Measurements from ENCODE around the gene CDKN2A. TPM values are rescaled to one million over a fixed set of nuclear protein-coding genes. Genes with fewer than 3 reads are reported as not detected.

Gene CDKN2A
- total RNA-seq (10 to 100 TPM in 1 of 5 experiments, 1 to 10 TPM in 1, under 1 TPM in 2, not detected in 1; 0.43 to 21.7 (median 1.7) TPM), polyA plus RNA-seq (under 1 TPM in 1 of 2 donors, not detected in 1; 0.79 TPM), total RNA-seq (0.40 reads per million)

- H3K4me1 ChIP-seq (ENCODE audit: control insufficient read depth in 2 of 2, insufficient read depth in 2 of 2, low read length in 2 of 2) = peaks cover 8 to 16% of the 10 kb centered on the region in 2 donors
- ATAC-seq (peak; percentile 43), DNase-seq (peak in 1 of 9 donors; percentile 63)
- Mint-ChIP-seq H3K27me3 (peaks cover 36 to 57% (median 47%) of the 10 kb centered on the region in 5 donors), H3K27ac (peak within 1 kb of the TSS; percentile 29 to 98 (median 66)), H3K4me3 (peak within 1 kb of the TSS; percentile 88 to 97 (median 94)), H3K4me1 (peaks cover 0 to 35% (median 13%) of the 10 kb centered on the region in 7 donors), H3K36me3 (peaks cover 0 to 27% (median 5%) of the 10 kb centered on the region in 5 donors), H3K9me3 (peaks cover 0 to 19% (median 6%) of the 10 kb centered on the region in 11 donors)
- H3K27me3 ChIP-seq (ENCODE audit: control insufficient read depth in 2 of 2, insufficient read depth in 2 of 2, low read length in 2 of 2) = peaks cover 0 to 30% of the 10 kb centered on the region in 2 donors
- ChIA-PET CTCF (interaction anchor here (1.2 kb wide), 1 partner anchor 14 kb away, joined by 3 read pairs; no protein-coding TSS in a partner anchor), POLR2A (interaction anchor here (1.3 kb wide), 1 partner anchor 21 kb away, joined by 3 read pairs; no protein-coding TSS in a partner anchor)
- H3K36me3 ChIP-seq (ENCODE audit: control insufficient read depth in 2 of 3, insufficient read depth in 3 of 3, low read length in 3 of 3) = peaks cover 0 to 7% (median 0%) of the 10 kb centered on the region in 3 experiments
- H3K9me3 ChIP-seq (ENCODE audit: control insufficient read depth in 2 of 3, low read length in 3 of 3) = peaks cover 0 to 9% (median 0%) of the 10 kb centered on the region in 3 experiments
- H3K4me3 ChIP-seq (ENCODE audit: low read length) = peak within 1 kb of the TSS; percentile 93
- intact Hi-C loops (cut with micrococcal nuclease) = loop anchor here (1.0 to 10.0 kb wide), 11 partner anchors 11 to 665 kb away; partner anchors contain the start of gene KLHL9 (in 2 of the 2)
- H3K27ac ChIP-seq (ENCODE audit: low read depth, low read length) = peak within 1 kb of the TSS; percentile 37
Observed at GRCh38 chr9:21993893-21994555, at the start of gene CDKN2A. Gene CDKN2A (minus strand): TSS chr9:21994392.

- H3K4me3 ChIP-seq (ENCODE audit: low read length) = no peak overlapping the region
- intact Hi-C loops (cut with micrococcal nuclease) = loop anchor here in 1 of 2 donors (5.0 kb wide), 1 partner anchor 73 kb away; no protein-coding TSS in a partner anchor
- H3K4me1 ChIP-seq (ENCODE audit: control insufficient read depth in 2 of 2, insufficient read depth in 2 of 2, low read length in 2 of 2) = no peaks in the 10 kb centered on the region
- Mint-ChIP-seq H3K36me3 (peaks cover 0 to 6% (median 0%) of the 10 kb centered on the region in 5 donors), H3K4me1 (peaks cover 6 to 41% (median 6%) of the 10 kb centered on the region in 7 donors), H3K4me3 (no peak overlapping the region), H3K27me3 (peaks cover 0 to 83% (median 10%) of the 10 kb centered on the region in 5 donors), H3K27ac (no peak overlapping the region), H3K9me3 (no peaks in the 10 kb centered on the region)
- ChIA-PET CTCF (interaction anchor here (0.7 to 8.6 kb wide), 2 partner anchors 8 to 231 kb away, joined by 3 to 108 read pairs; no protein-coding TSS in a partner anchor), POLR2A (interaction anchor here (0.8 kb wide), 1 partner anchor 236 kb away, joined by 5 read pairs; no protein-coding TSS in a partner anchor)
- H3K9me3 ChIP-seq (ENCODE audit: control insufficient read depth in 2 of 3, low read length in 3 of 3) = no peaks in the 10 kb centered on the region
- ATAC-seq = no peak
- no peaks in the 10 kb centered on the region for H3K27me3 ChIP-seq (ENCODE audit: control insufficient read depth in 2 of 2, insufficient read depth in 2 of 2, low read length in 2 of 2)
- H3K36me3 ChIP-seq (ENCODE audit: control insufficient read depth in 2 of 3, insufficient read depth in 3 of 3, low read length in 3 of 3) = no peaks in the 10 kb centered on the region
- no peak for DNase-seq
- H3K27ac ChIP-seq (ENCODE audit: low read depth, low read length) = no peak overlapping the region
Observed at GRCh38 chr9:22043928-22044327, 49.7 kb upstream of the CDKN2A start.

GRCh38 chr9:22041775-22042174 lies 47.6 kb upstream of the CDKN2A start:
- Mint-ChIP-seq H3K9me3 (no peaks in the 10 kb centered on the region), H3K27me3 (peaks cover 0 to 68% (median 5%) of the 10 kb centered on the region in 5 donors), H3K36me3 (no peaks in the 10 kb centered on the region), H3K4me3 (no peak overlapping the region), H3K27ac (no peak overlapping the region), H3K4me1 (peaks cover 4 to 43% (median 10%) of the 10 kb centered on the region in 7 donors)
- peaks cover 0 to 5% of the 10 kb centered on the region in 2 donors for H3K4me1 ChIP-seq (ENCODE audit: control insufficient read depth in 2 of 2, insufficient read depth in 2 of 2, low read length in 2 of 2)
- H3K27ac ChIP-seq (ENCODE audit: low read depth, low read length) = no peak overlapping the region
- CTCF ChIA-PET = interaction anchor here (0.8 to 8.6 kb wide), 2 partner anchors 9 to 228 kb away, joined by 3 to 108 read pairs; no protein-coding TSS in a partner anchor
- DNase-seq = no peak
- POLR2A ChIA-PET = no interaction called here
- no peak for ATAC-seq
- H3K36me3 ChIP-seq (ENCODE audit: control insufficient read depth in 2 of 3, insufficient read depth in 3 of 3, low read length in 3 of 3) = no peaks in the 10 kb centered on the region
- H3K27me3 ChIP-seq (ENCODE audit: control insufficient read depth in 2 of 2, insufficient read depth in 2 of 2, low read length in 2 of 2) = no peaks in the 10 kb centered on the region
- no peak overlapping the region for H3K4me3 ChIP-seq (ENCODE audit: low read length)
- no peaks in the 10 kb centered on the region for H3K9me3 ChIP-seq (ENCODE audit: control insufficient read depth in 2 of 3, low read length in 3 of 3)
- intact Hi-C loops (cut with micrococcal nuclease) = loop anchor here (2.0 to 5.0 kb wide), 2 partner anchors 76 to 197 kb away; no protein-coding TSS in a partner anchor

GRCh38 chr9:22041344-22041743 lies 47.2 kb upstream of the CDKN2A start:
- Mint-ChIP-seq H3K4me1 (peaks cover 3 to 39% (median 8%) of the 10 kb centered on the region in 7 donors), H3K27ac (no peak overlapping the region), H3K4me3 (no peak overlapping the region), H3K27me3 (peaks cover 0 to 64% (median 5%) of the 10 kb centered on the region in 5 donors), H3K9me3 (no peaks in the 10 kb centered on the region), H3K36me3 (no peaks in the 10 kb centered on the region)
- ChIA-PET POLR2A (no interaction called here), CTCF (interaction anchor here (0.8 to 8.6 kb wide), 2 partner anchors 9 to 228 kb away, joined by 3 to 108 read pairs; no protein-coding TSS in a partner anchor)
- Histone ChIP-seq H3K36me3 (ENCODE audit: control insufficient read depth in 2 of 3, insufficient read depth in 3 of 3, low read length in 3 of 3) (no peaks in the 10 kb centered on the region), H3K9me3 (ENCODE audit: control insufficient read depth in 2 of 3, low read length in 3 of 3) (no peaks in the 10 kb centered on the region), H3K27ac (ENCODE audit: low read depth, low read length) (no peak overlapping the region), H3K27me3 (ENCODE audit: control insufficient read depth in 2 of 2, insufficient read depth in 2 of 2, low read length in 2 of 2) (no peaks in the 10 kb centered on the region), H3K4me3 (ENCODE audit: low read length) (no peak overlapping the region), H3K4me1 (ENCODE audit: control insufficient read depth in 2 of 2, insufficient read depth in 2 of 2, low read length in 2 of 2) (peaks cover 0 to 5% of the 10 kb centered on the region in 2 donors)
- intact Hi-C loops (cut with micrococcal nuclease) = loop anchor here (2.0 to 5.0 kb wide), 2 partner anchors 76 to 197 kb away; no protein-coding TSS in a partner anchor
- DNase-seq (no peak), ATAC-seq (no peak)

- Mint-ChIP-seq H3K27me3 (peaks cover 0 to 60% (median 5%) of the 10 kb centered on the region in 5 donors), H3K4me3 (peak overlapping the region in 1 of 10 donors; percentile 4), H3K36me3 (no peaks in the 10 kb centered on the region), H3K9me3 (no peaks in the 10 kb centered on the region), H3K27ac (no peak overlapping the region), H3K4me1 (peaks cover 0 to 41% (median 4%) of the 10 kb centered on the region in 7 donors)
- H3K9me3 ChIP-seq (ENCODE audit: control insufficient read depth in 2 of 3, low read length in 3 of 3) = no peaks in the 10 kb centered on the region
- no peaks in the 10 kb centered on the region for H3K36me3 ChIP-seq (ENCODE audit: control insufficient read depth in 2 of 3, insufficient read depth in 3 of 3, low read length in 3 of 3)
- H3K27me3 ChIP-seq (ENCODE audit: control insufficient read depth in 2 of 2, insufficient read depth in 2 of 2, low read length in 2 of 2) = no peaks in the 10 kb centered on the region
- peaks cover 0 to 5% of the 10 kb centered on the region in 2 donors for H3K4me1 ChIP-seq (ENCODE audit: control insufficient read depth in 2 of 2, insufficient read depth in 2 of 2, low read length in 2 of 2)
- POLR2A ChIA-PET = no interaction called here
- CTCF ChIA-PET = interaction anchor here (8.6 kb wide), 1 partner anchor 227 kb away, joined by 108 read pairs; no protein-coding TSS in a partner anchor
- no peak for DNase-seq
- ATAC-seq = no peak
- intact Hi-C loops (cut with micrococcal nuclease) = loop anchor here (2.0 to 5.0 kb wide), 2 partner anchors 77 to 198 kb away; no protein-coding TSS in a partner anchor
- no peak overlapping the region for H3K27ac ChIP-seq (ENCODE audit: low read depth, low read length)
- no peak overlapping the region for H3K4me3 ChIP-seq (ENCODE audit: low read length)
Observed at GRCh38 chr9:22040760-22041159, 46.6 kb upstream of the CDKN2A start.

- ATAC-seq (no peak), DNase-seq (no peak)
- H3K9me3 Mint-ChIP-seq = no peaks in the 10 kb centered on the region
- ChIA-PET CTCF (interaction anchor here (0.6 to 8.6 kb wide), 5 partner anchors 9 to 256 kb away, joined by 3 to 108 read pairs (median 4); no protein-coding TSS in a partner anchor), POLR2A (no interaction called here)
- Histone ChIP-seq H3K27me3 (ENCODE audit: control insufficient read depth in 2 of 2, insufficient read depth in 2 of 2, low read length in 2 of 2) (no peaks in the 10 kb centered on the region), H3K4me1 (ENCODE audit: control insufficient read depth in 2 of 2, insufficient read depth in 2 of 2, low read length in 2 of 2) (peaks cover 0 to 5% of the 10 kb centered on the region in 2 donors), H3K9me3 (ENCODE audit: control insufficient read depth in 2 of 3, low read length in 3 of 3) (no peaks in the 10 kb centered on the region), H3K4me3 (ENCODE audit: low read length) (no peak overlapping the region), H3K36me3 (ENCODE audit: control insufficient read depth in 2 of 3, insufficient read depth in 3 of 3, low read length in 3 of 3) (no peaks in the 10 kb centered on the region), H3K27ac (ENCODE audit: low read depth, low read length) (no peak overlapping the region)
- no peak overlapping the region for H3K27ac Mint-ChIP-seq
- H3K36me3 Mint-ChIP-seq = no peaks in the 10 kb centered on the region
- H3K27me3 Mint-ChIP-seq = peaks cover 0 to 48% (median 4%) of the 10 kb centered on the region in 5 donors
- H3K4me1 Mint-ChIP-seq = peaks cover 0 to 42% (median 4%) of the 10 kb centered on the region in 7 donors
- H3K4me3 Mint-ChIP-seq = no peak overlapping the region
- intact Hi-C loops (cut with micrococcal nuclease) = loop anchor here (2.0 to 10.0 kb wide), 10 partner anchors 14 to 804 kb away; no protein-coding TSS in a partner anchor
Observed at GRCh38 chr9:22039258-22039657, 45.1 kb upstream of the CDKN2A start.
